HuH-7.5 (cell line): ENCODE data around the gene UROC1.

Source experiments
- DNase-seq: peaks from one replicate; pipeline ENCODE4 v3.0.0; 2011; ENCODE audit warnings: low spot score

Gene UROC1

GRCh38 chr3:126478581-126479310 lies 38.8 kb downstream of the UROC1 start:
- DNase-seq, result no peak

- peak; percentile 48 for DNase-seq
Observed at GRCh38 chr3:126477061-126477380, 40.6 kb downstream of the UROC1 start.

- DNase-seq, result peak; percentile 94
Observed at GRCh38 chr3:126476166-126477060, 41.2 kb downstream of the UROC1 start.

GRCh38 chr3:126475413-126476114 lies 42.0 kb downstream of the UROC1 start, which contains the start of gene ZXDC:
ZXDC (minus strand) TSS chr3:126475891; CDS start chr3:126475865, 26 bp downstream.
- DNase-seq, result peak; percentile 100

- DNase-seq, result peak; percentile 54
Observed at GRCh38 chr3:126474498-126475412, 42.8 kb downstream of the UROC1 start.

- DNase-seq, result no peak
Observed at GRCh38 chr3:126473292-126474168, 44.0 kb downstream of the UROC1 start.

- DNase-seq, result peak; percentile 93
Observed at GRCh38 chr3:126472277-126473006, 45.1 kb downstream of the UROC1 start.

GRCh38 chr3:126469479-126469878 lies 48.1 kb downstream of the UROC1 start:
- no peak for DNase-seq

GRCh38 chr3:126468028-126468891 lies 49.3 kb downstream of the UROC1 start:
- DNase-seq, result no peak

- DNase-seq, result no peak
Observed at GRCh38 chr3:126467611-126467955, 50.0 kb downstream of the UROC1 start.

GRCh38 chr3:126466886-126467610 lies 50.5 kb downstream of the UROC1 start:
- no peak for DNase-seq

GRCh38 chr3:126465928-126466544 lies 51.5 kb downstream of the UROC1 start:
- no peak for DNase-seq

GRCh38 chr3:126464997-126465396 lies 52.6 kb downstream of the UROC1 start:
- DNase-seq, result no peak

- no peak for DNase-seq
Observed at GRCh38 chr3:126464494-126464893, 53.1 kb downstream of the UROC1 start.

GRCh38 chr3:126464093-126464492 lies 53.5 kb downstream of the UROC1 start:
- DNase-seq, result no peak

- DNase-seq, result no peak
Observed at GRCh38 chr3:126463521-126463920, 54.1 kb downstream of the UROC1 start.

GRCh38 chr3:126461450-126462070 lies 56.0 kb downstream of the UROC1 start:
- no peak for DNase-seq
